H1 (cell line): ENCODE data around the gene OR2A42. TPM values are rescaled to one million over a fixed set of nuclear protein-coding genes. Genes with fewer than 3 reads are reported as not detected.
"Not testable (repeated sequence)": the region's sequence is repeated elsewhere in the genome, so short reads cannot be mapped to it uniquely, and the experiment has no call there.

Experiments
- CTCF ChIA-PET: fragments of 300-600 bp; sonication (Branson Sonifier 250); formaldehyde crosslinking; loops from one replicate; lab custom pipeline; 2021; ENCODE audit not compliant: partially characterized antibody; lab: Charles Lee
- POLR2A ChIA-PET: fragments of 300-600 bp; sonication (Branson Sonifier 250); formaldehyde crosslinking; loops from one replicate; lab custom pipeline; 2021; ENCODE audit warnings: inconsistent platforms; ENCODE audit not compliant: partially characterized antibody; lab: Charles Lee
- DNase-seq, 2 experiments: peaks; one replicate each; pipeline versions ENCODE4 v3.0.0 to v3.0.0-alpha.2; 2010 to 2022; ENCODE audit warnings: low spot score in 2 of 2, low read depth in 1 of 2, mixed read lengths in 1 of 2
- FAIRE-seq: peaks from 2 replicates; lab custom pipeline; 2011; peaks lifted over from hg19 to GRCh38; lab: Jason Lieb, UNC
- H2AFZ ChIP-seq: 2 replicates; pipeline ENCODE4 v1.8.1; 2012; ENCODE audit warnings: low read length, inconsistent platforms
- H2AK5ac ChIP-seq: 2 replicates; pipeline ENCODE4 v1.6.1; 2013; ENCODE audit warnings: low read depth, low read length
- H2BK120ac ChIP-seq: replicated peaks from 2 replicates; pipeline ENCODE3; 2013; ENCODE audit warnings: low read depth, low read length, inconsistent platforms
- H2BK12ac ChIP-seq: 2 replicates; pipeline ENCODE4 v1.6.1; 2013; ENCODE audit warnings: low read depth, low read length
- H2BK15ac ChIP-seq: 2 replicates; pipeline ENCODE4 v1.6.1; 2013; ENCODE audit warnings: low read length
- H2BK20ac ChIP-seq: 2 replicates; pipeline ENCODE4 v1.6.1; 2013; ENCODE audit warnings: low read length
- H2BK5ac ChIP-seq: 2 replicates; pipeline ENCODE4 v1.6.1; 2013; ENCODE audit warnings: low read depth, low read length
- H3K14ac ChIP-seq: 2 replicates; pipeline ENCODE4 v1.6.1; 2013; ENCODE audit warnings: inconsistent platforms; ENCODE audit not compliant: insufficient read length
- H3K18ac ChIP-seq: 2 replicates; pipeline ENCODE4 v1.6.1; 2013; ENCODE audit warnings: low read length; ENCODE audit errors: extremely low read depth
- H3K23ac ChIP-seq: 2 replicates; pipeline ENCODE4 v1.6.1; 2013; ENCODE audit warnings: inconsistent platforms; ENCODE audit not compliant: insufficient read length
- H3K23me2 ChIP-seq: 2 replicates; pipeline ENCODE4 v1.6.1; 2013; ENCODE audit warnings: low read depth, low read length
- H3K27ac ChIP-seq: 2 replicates; pipeline ENCODE4 v1.6.1; 2011; ENCODE audit warnings: low read depth, low read length, inconsistent platforms
- H3K27me3 ChIP-seq, 4 experiments: replicated peaks in 1 of 4; 1 replicate in 1 of 4; 2 replicates in 3 of 4; pipeline versions ENCODE4 v1.6.1 to v1.8.1; 2011 to 2013; ENCODE audit warnings: low read length in 3 of 4, mild to moderate bottlenecking in 3 of 4, inconsistent platforms in 2 of 4, mixed read lengths in 2 of 4, moderate library complexity in 1 of 4; ENCODE audit not compliant: control insufficient read depth in 3 of 4, insufficient read depth in 3 of 4; ENCODE audit errors: extremely low read depth in 1 of 4
- H3K36me3 ChIP-seq, 4 experiments: 2 replicates each; pipeline versions ENCODE4 v1.6.1 to v1.8.1; 2011 to 2013; ENCODE audit warnings: mild to moderate bottlenecking in 4 of 4, low read length in 3 of 4, moderate library complexity in 2 of 4, control low read depth in 1 of 4, inconsistent platforms in 1 of 4; ENCODE audit not compliant: insufficient read depth in 4 of 4, control insufficient read depth in 2 of 4
- H3K4ac ChIP-seq: replicated peaks from 2 replicates; pipeline ENCODE3; 2013; ENCODE audit warnings: low read length, low read depth, mixed read lengths, inconsistent platforms; ENCODE audit not compliant: insufficient read length
- H3K4me1 ChIP-seq, 4 experiments: replicated peaks in 1 of 4; 1 replicate in 1 of 4; 2 replicates in 3 of 4; pipeline versions ENCODE4 v1.6.1 to v1.8.1; 2011 to 2013; ENCODE audit warnings: low read length in 3 of 4, inconsistent platforms in 2 of 4, mixed read lengths in 1 of 4; ENCODE audit not compliant: insufficient read depth in 4 of 4, control insufficient read depth in 3 of 4
- H3K4me2 ChIP-seq, 2 experiments: 2 replicates each; pipeline versions ENCODE4 v1.6.1 to v1.8.1; 2011 to 2013; ENCODE audit warnings: low read depth in 2 of 2, low read length in 2 of 2, control low read depth in 1 of 2, inconsistent platforms in 1 of 2, mild to moderate bottlenecking in 1 of 2; ENCODE audit not compliant: insufficient read depth in 1 of 2
- H3K4me3 ChIP-seq, 4 experiments: fragments of 200-600, 300-600 bp in 1 of 4; sonication (generic), shearing (Covaris generic), sonication (Bioruptor Twin) in 1 of 4; 2 replicates each; pipeline versions ENCODE4 v1.5.1 to v1.8.1; 2011 to 2016; ENCODE audit warnings: low read length in 4 of 4, low read depth in 3 of 4, control low read depth in 2 of 4, inconsistent platforms in 2 of 4, mild to moderate bottlenecking in 2 of 4, mixed read lengths in 1 of 4, moderate library complexity in 1 of 4; ENCODE audit not compliant: insufficient read depth in 2 of 4; ENCODE audit errors: extremely low read depth in 1 of 4
- H3K56ac ChIP-seq: replicated peaks from 2 replicates; pipeline ENCODE3; 2013; ENCODE audit warnings: low read depth, mild to moderate bottlenecking, mixed read lengths, low read length, inconsistent platforms; ENCODE audit not compliant: insufficient read length
- H3K79me1 ChIP-seq: 2 replicates; pipeline ENCODE4 v1.6.1; 2013; ENCODE audit warnings: low read depth, low read length, control low read depth
- H3K79me2 ChIP-seq, 2 experiments: 2 replicates each; pipeline versions ENCODE4 v1.6.1 to v1.8.1; 2012 to 2013; ENCODE audit warnings: low read length in 2 of 2, mild to moderate bottlenecking in 2 of 2, inconsistent platforms in 1 of 2; ENCODE audit not compliant: insufficient read depth in 2 of 2, control insufficient read depth in 1 of 2
- H3K9ac ChIP-seq, 4 experiments: replicated peaks in 1 of 4; 1 replicate in 1 of 4; 2 replicates in 3 of 4; pipeline versions ENCODE4 v1.6.1 to v1.8.1; 2011 to 2013; ENCODE audit warnings: low read depth in 3 of 4, low read length in 3 of 4, control low read depth in 2 of 4, mild to moderate bottlenecking in 2 of 4, moderate library complexity in 2 of 4, inconsistent platforms in 1 of 4; ENCODE audit errors: extremely low read depth in 1 of 4
- H3K9me3 ChIP-seq, 2 experiments: 2 replicates each; pipeline versions ENCODE4 v1.6.1 to v1.8.1; 2012 to 2013; ENCODE audit warnings: mild to moderate bottlenecking in 2 of 2, moderate library complexity in 2 of 2, control low read depth in 1 of 2, inconsistent platforms in 1 of 2, low read depth in 1 of 2, low read length in 1 of 2, mixed read lengths in 1 of 2; ENCODE audit not compliant: insufficient read depth in 2 of 2
- H4K20me1 ChIP-seq, 2 experiments: replicated peaks in 1 of 2; 2 replicates each; pipeline versions ENCODE3 to v1.8.1; 2011 to 2013; ENCODE audit warnings: inconsistent platforms in 2 of 2, low read length in 2 of 2, mild to moderate bottlenecking in 1 of 2; ENCODE audit not compliant: insufficient read depth in 2 of 2, control insufficient read depth in 1 of 2
- H4K5ac ChIP-seq: 2 replicates; pipeline ENCODE4 v1.6.1; 2013; ENCODE audit warnings: low read length, low read depth, mixed read lengths, inconsistent platforms; ENCODE audit not compliant: insufficient read length
- H4K8ac ChIP-seq: 2 replicates; pipeline ENCODE4 v1.8.0; 2013; ENCODE audit warnings: mild to moderate bottlenecking, moderate library complexity, low read length, inconsistent platforms; ENCODE audit not compliant: insufficient read depth; ENCODE audit errors: extremely low read depth
- H4K91ac ChIP-seq: replicated peaks from 2 replicates; pipeline ENCODE3; 2013; ENCODE audit warnings: low read length, mixed read lengths, inconsistent platforms; ENCODE audit not compliant: insufficient read length
- WGBS, 2 experiments: shearing (Covaris generic) in 1 of 2; methylation state at CpG; one replicate each; pipeline versions ENCODE4 v1.1.6 to v1.1.7; 2013 to 2015; ENCODE audit warnings: low lambda C conversion rate in 2 of 2, mixed read lengths in 2 of 2, inconsistent platforms in 1 of 2, low coverage in 1 of 2, missing lambda C conversion rate in 1 of 2; ENCODE audit not compliant: insufficient replicate concordance in 2 of 2, insufficient coverage in 1 of 2, insufficient read length in 1 of 2; ENCODE audit errors: extremely low coverage in 1 of 2, missing lambda C conversion rate in 1 of 2; 5-methylcytosine and 5-hydroxymethylcytosine counted together
- polyA plus RNA-seq, 7 experiments: library from polyadenylated mRNA; depleted of rRNA in 3 of 7; stranded (reverse) in 5 of 7; unstranded in 2 of 7; fragments of >200 nt in 5 of 7; fragments of 200-250 nt in 2 of 7; gene quantifications; 1 replicate in 5 of 7; 2 replicates in 1 of 7; 4 replicates in 1 of 7; pipeline versions ENCODE4 v1.2.1 to v1.2.3, GENCODE V29; 2011 to 2013; ENCODE audit warnings: missing spikeins in 2 of 7, mixed read lengths in 2 of 7
- total RNA-seq: library from RNA; stranded (reverse); fragmentation: NEBNext Ultra II Directional; extraction: Animal tissue kit (Norgen Biotek cat#: 25700); gene quantifications from 2 replicates; pipeline ENCODE4 v1.2.1, GENCODE V29; 2021

The OR2A42 gene
- total and polyA plus RNA-seq, 2 of the 8 experiments (the other 6 are each of a cell fraction or from before 2014, with no cell fraction given): not detected

GRCh38 chr7:144195212-144195872 lies 44.1 kb downstream of the OR2A42 start, which contains the start of gene ARHGEF35:
ARHGEF35 (minus strand) TSS chr7:144195833; CDS start chr7:144188383, 7,450 bp downstream.
- H4K91ac ChIP-seq, H3K79me2 ChIP-seq, H3K9ac ChIP-seq, H2AK5ac ChIP-seq, DNase-seq, H3K18ac ChIP-seq, H2BK120ac ChIP-seq, H4K8ac ChIP-seq, H3K79me1 ChIP-seq, H3K4me3 ChIP-seq, H2BK5ac ChIP-seq, POLR2A ChIA-PET, H3K27ac ChIP-seq, H2AFZ ChIP-seq, FAIRE-seq, H3K36me3 ChIP-seq, H3K14ac ChIP-seq, H3K4me1 ChIP-seq, H2BK20ac ChIP-seq, H3K4me2 ChIP-seq, H3K4ac ChIP-seq, H4K5ac ChIP-seq, H4K20me1 ChIP-seq, H3K9me3 ChIP-seq, CTCF ChIA-PET, H3K23ac ChIP-seq, H3K23me2 ChIP-seq, H2BK12ac ChIP-seq, H3K56ac ChIP-seq, H2BK15ac ChIP-seq, H3K27me3 ChIP-seq: not testable (repeated sequence)
- no CpG with 5 or more reads among the region's 51 CpGs for WGBS, 2 experiments

- H3K56ac ChIP-seq, CTCF ChIA-PET, H3K23me2 ChIP-seq, H2BK120ac ChIP-seq, H3K79me2 ChIP-seq, H3K9ac ChIP-seq, H3K4me2 ChIP-seq, FAIRE-seq, DNase-seq, H4K91ac ChIP-seq, H2BK15ac ChIP-seq, H3K4me1 ChIP-seq, H3K14ac ChIP-seq, H4K20me1 ChIP-seq, H3K36me3 ChIP-seq, H3K27ac ChIP-seq, H2BK5ac ChIP-seq, H3K18ac ChIP-seq, H3K79me1 ChIP-seq, H3K4me3 ChIP-seq, H3K9me3 ChIP-seq, POLR2A ChIA-PET, H2AK5ac ChIP-seq, H4K5ac ChIP-seq, H2BK12ac ChIP-seq, H2BK20ac ChIP-seq, H3K27me3 ChIP-seq, H3K23ac ChIP-seq, H2AFZ ChIP-seq, H4K8ac ChIP-seq, H3K4ac ChIP-seq: not testable (repeated sequence)
- WGBS, 2 experiments: no CpG with 5 or more reads among the region's 6 CpGs
Observed at GRCh38 chr7:144194453-144194852, 45.0 kb downstream of the OR2A42 start.
